ENCODE measurements around the gene CCNL2.
"Not testable (repeated sequence)": the region's sequence is repeated elsewhere in the genome, so short reads cannot be mapped to it uniquely, and the experiment has no call there.

Gene CCNL2

DNA sequence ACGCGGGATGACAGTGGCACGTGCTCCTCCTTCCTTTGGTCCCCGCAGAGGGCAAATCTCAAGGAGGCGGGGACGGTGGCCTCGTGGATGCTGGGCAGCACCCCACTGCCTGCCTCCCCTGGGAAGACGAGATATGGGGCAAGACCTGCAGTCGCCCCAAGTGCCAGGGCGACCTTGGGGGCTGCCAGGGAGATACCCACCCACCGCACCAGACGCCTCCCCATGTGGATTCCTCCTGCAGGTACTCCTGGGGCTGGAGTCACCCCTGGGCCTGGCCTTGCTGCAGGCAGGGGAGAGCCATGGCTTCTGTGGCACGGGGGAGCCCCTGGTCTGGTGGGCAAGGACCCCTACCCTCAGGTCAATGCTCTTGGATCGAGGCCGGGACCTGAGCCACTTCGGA is 18.3 kb downstream of the CCNL2 start:
- Histone ChIP-seq H3K27ac (no peak overlapping the region), H3K4me3 (no peak overlapping the region)

DNA sequence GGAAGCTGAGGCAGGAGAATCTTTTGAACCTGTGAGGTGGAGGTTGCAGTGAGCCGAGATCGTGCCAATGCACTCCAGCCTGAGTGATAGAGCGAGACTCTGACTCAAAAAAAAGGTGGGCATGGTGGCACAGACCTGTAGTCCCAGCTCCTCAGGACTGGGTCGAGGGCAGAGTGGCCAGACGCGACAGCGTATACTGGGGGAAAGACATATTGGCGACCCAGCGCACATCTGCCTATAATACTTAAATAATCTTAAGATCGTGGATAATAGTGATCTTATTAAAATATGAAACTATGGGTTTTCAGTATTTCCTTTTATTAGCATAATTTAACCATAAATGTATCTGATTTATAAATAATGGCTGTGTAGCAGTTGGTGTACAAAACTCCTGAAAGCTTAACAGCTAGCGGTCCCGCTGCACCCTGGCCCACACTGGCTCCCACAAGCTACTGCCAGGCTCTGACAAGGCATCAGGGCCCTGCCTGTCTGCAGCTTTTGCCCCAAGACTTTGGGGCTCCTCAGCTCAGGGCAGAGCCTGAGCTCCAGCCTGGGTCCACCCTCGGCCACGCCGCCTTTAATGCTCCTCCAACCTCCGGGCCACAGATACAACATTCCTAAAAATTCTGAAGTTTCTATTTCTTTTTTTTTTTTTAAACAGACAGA is 21.5 kb downstream of the CCNL2 start:
- no peak overlapping the region for H3K27ac ChIP-seq
- H3K4me3 ChIP-seq: no peak overlapping the region

DNA sequence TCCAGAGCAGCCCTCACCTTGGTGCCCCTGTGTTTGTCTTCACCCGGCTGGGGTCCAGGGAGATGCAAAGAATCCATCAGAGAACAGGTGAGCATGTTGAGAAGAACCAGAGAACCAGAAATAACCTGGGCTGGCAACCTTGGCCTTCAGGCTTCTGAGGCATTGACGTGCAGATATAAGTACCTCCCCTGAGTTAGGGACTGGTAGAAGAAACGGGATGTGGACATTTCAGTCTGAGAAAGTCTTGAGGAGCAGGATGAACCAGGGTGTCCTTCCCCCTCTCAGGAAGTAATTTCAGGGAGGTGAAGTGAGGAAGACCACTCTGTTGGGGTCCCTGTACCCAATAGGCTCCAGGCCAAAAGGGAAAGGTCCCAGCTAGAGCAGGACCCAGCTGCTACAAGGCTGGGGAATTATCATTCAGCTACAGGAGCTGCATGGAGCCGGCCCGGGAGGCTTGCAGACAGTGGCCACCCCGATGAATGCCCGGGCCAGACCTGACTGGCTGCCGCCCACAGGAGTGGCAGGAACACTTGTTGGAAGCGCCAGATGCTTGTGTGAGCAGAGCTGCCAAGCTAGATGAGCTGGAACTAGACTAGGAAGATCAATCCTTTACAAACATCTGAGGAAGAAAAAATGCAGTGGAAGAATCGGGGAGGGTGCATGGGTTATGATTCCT is 22.4 kb downstream of the CCNL2 start:
- Histone ChIP-seq H3K4me3 (peak overlapping the region in 2 of 7 experiments; percentile 94 to 97), H3K27ac (peak overlapping the region in 9 of 21 experiments; percentile 31 to 98 (median 92))

DNA sequence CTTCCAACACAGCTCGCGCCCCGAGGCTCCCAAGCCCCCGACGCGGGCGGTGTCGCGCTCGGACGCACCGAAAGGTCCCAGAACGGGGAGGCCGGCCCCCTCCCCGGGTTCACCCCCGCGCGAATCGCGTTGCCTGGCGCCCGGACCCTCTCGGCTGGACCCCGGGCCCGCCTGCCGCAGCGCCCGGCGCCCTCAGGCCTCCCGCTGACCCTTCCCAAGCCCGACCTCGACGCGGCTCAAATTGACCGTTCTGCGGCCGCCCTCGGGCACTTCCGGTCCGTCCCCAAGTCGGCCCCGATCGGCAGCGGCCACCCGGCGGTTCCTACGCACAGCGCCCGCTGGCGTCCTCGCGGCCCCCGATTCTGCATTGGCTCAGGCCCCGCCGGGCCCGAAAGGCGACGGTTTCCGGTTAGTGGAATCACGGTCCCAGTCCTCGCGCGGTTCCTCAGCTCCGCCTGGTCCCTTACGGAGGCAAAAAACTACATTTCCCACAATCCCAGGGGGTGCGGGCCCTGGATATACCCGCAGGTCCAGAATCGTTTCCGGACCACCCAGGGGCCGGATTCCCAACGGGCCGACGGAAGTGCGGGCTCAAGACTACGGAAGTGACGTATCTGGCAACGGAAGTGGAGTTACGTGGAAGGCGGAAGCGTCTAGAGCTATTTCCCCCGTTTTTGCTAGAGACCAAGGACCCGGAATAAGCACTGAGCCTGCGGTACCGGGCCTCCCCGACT is 24.0 kb downstream of the CCNL2 start, which contains the start of gene AURKAIP1:
Gene AURKAIP1 (minus strand): TSS at position 279 of the 734 bp plus-strand sequence. CDS start 451 bp downstream, outside the sequence.
- Histone ChIP-seq H3K4me3 (peak within 1 kb of the TSS; percentile 75 to 97 (median 89)), H3K27ac (peak within 1 kb of the TSS; percentile 75 to 99 (median 96))

DNA sequence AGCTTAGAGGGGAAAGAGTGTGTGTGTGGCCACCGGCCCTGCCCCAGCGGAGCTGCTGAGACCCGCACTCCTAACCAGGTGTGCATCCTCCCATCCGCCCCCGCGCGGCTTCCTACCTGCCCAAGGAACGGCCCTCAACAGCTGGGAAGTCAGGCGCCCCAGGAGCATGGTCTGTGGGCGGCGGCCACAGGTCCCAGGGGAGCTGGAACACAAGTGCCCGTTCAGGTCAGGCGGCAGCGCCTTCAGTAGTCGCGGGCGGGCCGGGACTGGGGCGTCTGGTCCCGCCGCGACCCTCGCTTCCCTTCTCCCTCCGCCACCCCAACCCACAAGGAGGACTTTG is 24.6 kb downstream of the CCNL2 start:
- H3K27ac ChIP-seq: peak overlapping the region; percentile 75 to 99 (median 96)
- H3K4me3 ChIP-seq: peak overlapping the region; percentile 75 to 97 (median 89)

DNA sequence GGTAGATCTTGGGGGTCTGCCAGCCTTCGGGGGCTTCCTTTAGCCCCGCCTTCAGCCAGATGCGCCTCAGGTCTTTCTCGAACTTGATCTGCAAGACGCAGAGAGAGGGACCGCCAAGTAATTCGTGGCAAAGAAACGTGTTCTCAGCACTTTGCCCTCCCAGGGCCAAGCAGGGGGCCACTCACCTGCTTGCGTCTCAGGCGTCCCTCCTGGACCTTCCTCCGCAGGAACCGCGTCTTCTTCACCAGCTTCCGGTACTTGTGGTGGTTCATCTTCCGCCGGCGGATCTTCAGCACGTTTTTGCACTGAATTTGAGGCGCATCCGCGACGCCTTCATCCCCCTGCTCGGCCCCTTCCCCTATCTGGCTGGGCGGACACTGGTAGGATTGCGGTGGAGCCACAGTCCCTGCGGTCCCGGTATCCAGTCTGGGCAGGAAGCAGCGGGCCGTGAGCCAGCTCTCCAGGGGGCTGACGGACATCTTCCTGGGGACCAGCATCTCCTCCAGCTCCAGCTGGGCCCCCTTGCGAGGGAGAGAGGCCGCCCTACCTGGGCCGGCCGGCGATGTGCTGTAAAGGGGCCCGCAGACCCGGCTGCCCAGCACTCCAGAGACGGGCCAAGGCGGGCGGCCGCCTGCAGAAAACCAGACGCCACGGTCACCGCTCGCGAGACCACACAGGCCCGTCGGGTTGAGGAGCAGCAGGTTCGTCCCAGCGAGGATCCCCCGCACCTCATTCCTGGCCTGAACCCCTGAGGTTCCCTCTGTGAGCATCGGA is 25.1 kb downstream of the CCNL2 start:
- peak overlapping the region in 20 of 21 experiments; percentile 77 to 99 (median 96) for H3K27ac ChIP-seq
- peak overlapping the region; percentile 75 to 97 (median 89) for H3K4me3 ChIP-seq

DNA sequence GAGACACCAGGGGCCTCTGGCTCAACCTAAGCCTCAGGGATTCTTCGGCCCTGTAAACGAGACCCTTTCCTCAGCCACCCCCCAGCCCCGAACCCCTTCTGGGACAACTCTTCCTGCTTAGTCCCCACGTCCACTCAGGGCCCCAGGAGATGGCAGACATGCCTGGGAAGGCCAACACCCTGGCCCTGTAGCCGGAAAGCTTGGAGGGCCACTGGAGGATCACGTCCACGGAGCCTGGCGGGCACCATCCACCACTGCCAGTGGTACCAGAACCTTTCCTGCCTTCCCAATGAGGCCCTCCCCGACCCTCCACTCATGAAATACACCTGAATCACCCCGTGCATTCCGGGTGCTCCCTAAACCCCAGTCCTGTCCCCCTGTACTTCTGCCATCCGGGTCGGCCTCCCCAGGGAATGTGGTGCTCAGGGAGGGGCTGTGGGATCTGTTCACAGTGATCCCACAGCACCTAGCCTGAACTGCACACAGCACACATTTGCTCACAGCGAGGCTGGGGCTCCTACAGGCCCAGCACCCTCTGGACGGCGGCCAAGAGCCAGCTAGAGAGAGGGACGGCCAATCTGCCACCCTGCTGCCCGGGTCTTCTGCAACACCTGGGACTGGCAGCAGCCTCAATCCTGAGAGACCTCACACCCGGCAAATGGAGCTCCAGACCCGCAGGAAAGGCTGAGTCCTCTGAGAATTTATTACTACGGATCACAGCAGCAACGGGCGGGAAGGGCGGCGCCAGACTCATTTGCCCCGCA is 25.9 kb downstream of the CCNL2 start:
- Histone ChIP-seq H3K4me3 (peak overlapping the region in 4 of 7 experiments; percentile 75 to 97 (median 94)), H3K27ac (peak overlapping the region in 2 of 21 experiments; percentile 62 to 96)

DNA sequence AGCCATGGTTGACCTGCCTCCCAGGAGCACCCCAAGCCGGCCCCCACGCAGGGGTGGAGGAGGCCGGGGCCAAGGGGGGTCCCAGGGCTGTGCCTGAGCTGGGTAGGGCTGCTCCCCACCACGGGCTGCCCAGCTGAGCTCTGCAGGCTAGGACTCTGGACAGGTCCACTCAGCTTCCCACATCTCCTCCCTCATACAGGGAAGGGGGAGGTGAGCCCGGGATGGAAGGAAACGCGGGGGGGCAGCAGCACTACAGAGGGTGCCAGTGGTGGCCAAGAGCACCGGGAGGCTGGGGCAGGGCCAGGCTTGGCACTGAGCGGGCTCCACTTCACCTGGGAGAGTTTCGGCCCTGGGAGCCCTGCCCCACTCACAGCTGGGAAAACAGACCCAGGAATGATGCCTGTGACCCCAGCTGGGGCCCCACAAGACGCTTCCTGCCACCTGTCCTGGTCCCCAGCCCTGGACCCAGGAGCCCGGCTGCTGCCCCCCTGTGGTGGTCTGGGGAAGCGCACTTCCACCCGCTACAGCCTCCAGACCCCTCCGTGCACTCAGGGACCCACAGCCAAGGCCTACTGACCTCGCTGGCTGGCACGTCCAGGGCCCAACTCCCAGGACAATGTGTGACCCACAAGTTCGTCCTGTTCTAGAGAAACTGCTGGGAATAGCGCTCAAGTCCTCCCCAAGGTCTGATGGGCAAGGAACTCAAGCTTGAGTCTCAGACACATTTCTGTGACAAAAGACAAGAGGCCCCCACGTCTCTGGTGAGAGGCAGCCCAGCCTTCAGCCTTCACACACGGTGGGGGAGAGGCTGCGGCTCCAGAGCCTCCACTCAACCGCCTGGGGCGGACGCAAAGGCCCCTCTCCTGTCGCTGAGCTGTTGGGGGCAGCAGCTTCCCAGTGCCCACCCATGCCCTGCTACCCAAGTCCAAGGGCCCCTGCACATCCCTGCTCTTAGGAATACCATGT is 27.1 kb downstream of the CCNL2 start:
- Histone ChIP-seq H3K27ac (peak overlapping the region in 5 of 21 experiments; percentile 1 to 62 (median 35)), H3K4me3 (no peak overlapping the region)

DNA sequence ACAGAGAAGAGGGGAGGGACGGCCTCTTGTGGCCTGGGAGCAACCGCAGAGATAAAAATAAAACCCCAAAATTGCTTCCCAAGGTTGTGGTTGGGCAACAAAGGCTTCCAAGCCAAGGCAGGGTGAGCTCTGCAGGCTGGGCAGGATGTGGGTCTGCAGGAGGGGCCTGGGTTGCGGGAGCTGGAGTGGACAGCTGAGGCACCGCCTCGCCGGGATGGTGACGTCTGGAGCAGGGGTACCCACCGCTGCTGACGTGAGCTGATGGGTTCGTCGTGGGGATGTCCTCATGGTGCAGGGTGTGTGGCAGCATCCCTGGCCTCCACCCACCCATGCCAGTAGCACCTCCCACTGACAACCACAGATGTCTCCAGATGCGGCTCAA is 27.8 kb downstream of the CCNL2 start:
- peak overlapping the region in 3 of 21 experiments; percentile 1 to 35 (median 27) for H3K27ac ChIP-seq
- H3K4me3 ChIP-seq: no peak overlapping the region

DNA sequence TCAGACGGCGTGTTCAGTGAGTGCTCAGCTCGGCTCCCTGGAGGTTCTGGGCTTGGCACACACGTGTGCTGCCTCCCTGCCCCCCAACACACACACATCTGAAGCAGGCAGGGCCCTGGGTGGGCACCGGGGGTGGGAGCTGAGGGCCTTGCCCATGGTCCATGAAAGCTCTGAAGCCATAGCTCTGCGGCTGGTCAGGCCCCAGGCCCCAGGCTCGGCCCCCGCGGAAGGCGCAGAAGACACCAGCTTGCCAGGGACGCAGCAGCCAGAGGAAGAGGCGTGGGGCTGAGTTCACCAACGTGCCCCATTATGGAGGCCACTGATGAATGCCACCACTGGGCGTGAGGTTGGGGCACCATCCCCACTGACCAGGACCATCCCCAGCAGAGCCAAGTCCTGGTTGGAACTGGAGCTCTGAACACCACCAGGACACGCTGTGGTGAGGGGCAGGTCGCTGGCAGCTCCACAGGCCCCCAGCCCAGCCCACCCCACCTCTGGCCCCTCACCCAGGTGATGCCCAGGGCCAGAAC is 28.3 kb downstream of the CCNL2 start:
- Histone ChIP-seq H3K27ac (peak overlapping the region in 1 of 21 experiments; percentile 35), H3K4me3 (no peak overlapping the region)

DNA sequence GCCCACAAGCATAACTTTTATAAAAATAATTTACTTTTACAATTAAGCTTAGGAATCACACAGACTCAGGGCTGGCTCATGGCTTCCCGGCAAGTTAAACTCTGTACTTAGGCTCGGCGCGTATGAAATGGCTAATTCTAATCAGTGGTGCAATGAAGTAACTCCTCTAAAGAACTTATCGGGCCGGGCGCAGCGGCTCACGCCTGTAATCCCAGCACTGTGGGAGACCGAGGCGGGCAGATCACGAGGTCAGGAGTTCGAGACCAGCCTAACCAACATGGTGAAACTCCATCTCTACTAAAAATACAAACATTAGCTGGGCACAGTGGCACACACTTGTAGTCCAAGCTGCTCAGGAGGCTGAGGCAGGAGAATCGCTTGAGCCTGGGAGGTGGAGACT is 29.0 kb downstream of the CCNL2 start:
- not testable (repeated sequence) for H3K27ac ChIP-seq, H3K4me3 ChIP-seq

DNA sequence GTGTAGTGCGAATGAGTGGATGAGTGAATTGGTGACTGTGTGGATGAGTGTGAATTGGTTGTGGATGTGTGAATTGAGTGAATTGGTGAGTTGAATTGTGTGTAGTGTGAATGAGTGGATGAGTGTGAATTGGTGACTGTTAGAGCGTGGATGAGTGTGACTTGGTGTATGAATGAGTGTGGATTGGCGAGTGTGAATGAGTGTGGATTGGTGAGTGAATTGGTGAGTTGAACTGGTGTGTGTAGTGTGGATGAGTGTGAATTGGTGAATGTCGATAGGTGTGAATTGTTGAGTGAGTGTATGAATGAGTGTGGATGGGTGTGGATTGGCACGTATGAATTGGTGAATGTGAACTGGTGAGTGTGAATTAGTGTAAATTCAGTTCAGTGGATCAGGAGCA is 31.8 kb downstream of the CCNL2 start:
- no peak overlapping the region for H3K4me3 ChIP-seq
- H3K27ac ChIP-seq: no peak overlapping the region

DNA sequence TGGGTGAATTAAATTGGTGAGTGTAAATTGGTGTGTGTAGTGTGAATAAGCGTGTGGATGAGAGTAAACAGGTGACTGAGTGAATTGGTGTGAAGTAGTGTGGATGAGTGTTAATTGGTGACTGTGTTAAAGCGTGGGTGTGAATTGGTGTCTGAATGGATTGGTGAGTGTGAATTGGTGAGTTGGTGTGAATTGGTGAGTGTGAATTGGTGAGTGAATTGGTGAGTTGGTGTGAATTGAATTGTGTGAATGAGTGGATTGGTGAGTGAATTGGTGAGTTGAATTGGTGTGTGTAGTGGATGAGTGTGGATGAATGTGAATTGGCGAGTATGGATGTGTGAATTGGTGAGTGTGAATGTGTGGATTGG is 32.5 kb downstream of the CCNL2 start:
- no peak overlapping the region for H3K4me3 ChIP-seq
- no peak overlapping the region for H3K27ac ChIP-seq

DNA sequence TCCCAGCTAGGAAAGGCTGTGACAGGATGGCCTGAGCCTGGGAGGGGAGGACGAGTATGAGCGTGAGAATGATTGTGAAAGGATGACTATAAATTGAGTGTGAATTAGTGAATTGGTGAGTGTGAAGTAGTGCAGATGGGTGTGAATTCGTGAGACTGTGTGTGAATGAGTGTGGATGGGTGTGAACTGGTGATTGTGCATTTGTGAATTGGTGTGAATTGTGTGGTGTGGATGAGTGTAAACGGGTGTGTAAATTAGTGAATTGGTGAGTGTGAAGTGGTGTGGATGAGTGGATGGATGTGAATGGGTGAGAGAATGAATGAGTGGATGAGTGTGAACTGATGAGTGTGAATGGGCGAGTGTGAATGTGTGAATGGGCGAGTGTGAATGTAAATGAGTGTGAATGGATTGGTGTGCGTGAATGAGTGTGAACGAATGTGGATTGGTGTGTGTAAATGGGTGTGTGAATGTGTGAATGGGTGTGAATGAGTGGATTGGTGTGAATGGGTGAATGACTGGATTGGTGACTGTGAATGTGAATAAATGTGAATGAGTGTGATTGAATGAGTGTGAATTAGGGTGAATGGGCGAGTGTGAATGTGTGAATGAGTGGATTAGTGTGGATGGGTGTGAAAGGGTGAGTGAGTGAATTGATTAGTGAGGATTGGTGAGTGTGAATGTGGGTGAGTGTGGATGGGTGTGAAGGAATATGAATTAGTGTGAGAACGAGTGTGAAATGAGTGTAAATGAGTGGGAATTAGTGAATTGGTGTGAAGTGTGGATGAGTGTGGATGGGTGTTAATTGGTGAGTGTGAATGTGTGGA is 33.0 kb downstream of the CCNL2 start:
- H3K4me3 ChIP-seq: no peak overlapping the region
- H3K27ac ChIP-seq: no peak overlapping the region

DNA sequence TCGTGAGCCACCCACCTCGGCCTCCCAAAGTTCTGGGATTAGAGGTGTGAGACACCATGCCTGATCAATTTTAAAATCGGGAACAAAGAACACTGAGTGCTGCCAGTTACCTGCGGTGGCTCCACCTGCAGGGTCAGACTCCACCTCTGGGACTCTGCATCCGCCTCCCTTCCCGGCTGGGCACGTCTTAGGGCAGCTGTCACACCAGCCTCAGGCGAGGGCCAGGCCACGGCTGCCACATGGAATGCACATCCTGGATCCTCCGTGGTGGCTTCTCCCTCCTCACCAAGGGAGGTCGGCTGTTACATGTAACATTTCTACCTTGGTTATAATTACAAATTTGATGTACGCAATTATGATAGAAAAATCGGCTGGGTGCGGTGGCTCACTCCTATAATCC is 34.9 kb downstream of the CCNL2 start:
- Histone ChIP-seq H3K27ac (no peak overlapping the region), H3K4me3 (no peak overlapping the region)

DNA sequence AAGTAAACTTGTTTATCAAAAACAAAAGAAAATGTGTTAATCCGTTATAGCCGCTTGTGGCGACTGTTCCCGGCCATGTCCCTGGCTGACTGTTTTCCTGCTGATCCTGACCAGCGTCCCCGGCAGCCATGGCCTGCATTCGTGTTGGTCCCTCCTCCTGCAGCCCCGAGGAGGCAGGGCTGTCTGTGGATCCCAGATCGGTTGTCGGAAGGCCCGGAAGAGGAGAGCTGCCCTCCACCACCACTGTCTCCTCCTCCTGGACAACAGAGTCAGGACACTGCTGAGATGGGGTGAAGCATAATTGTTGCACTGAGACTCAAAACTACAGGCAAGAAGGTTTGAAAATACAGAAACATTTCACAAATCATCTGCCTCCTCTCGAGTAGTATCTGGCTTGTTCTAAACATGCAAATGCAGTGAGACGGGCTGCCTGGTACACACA is 37.1 kb downstream of the CCNL2 start:
- no peak overlapping the region for H3K4me3 ChIP-seq
- H3K27ac ChIP-seq: peak overlapping the region in 16 of 21 experiments; percentile 3 to 92 (median 72)

Measured in skin epidermis (tissue), 12 donors.